A549 (cell line): ENCODE results near the gene TSHZ2. TPM values are rescaled to one million over a fixed set of nuclear protein-coding genes. Genes with fewer than 3 reads are reported as not detected.

ENCODE experiments used
- ATAC-seq, 2 experiments: fragments of 200-7000 bp in 1 of 2; fragments of >200 bp in 1 of 2; cut with Nextera tagmentation in 1 of 2; cut with Tn5 transposase in 1 of 2; 3 replicates each; pipeline versions ENCODE4 v1.8.0 to v1.9.1; 2018 to 2020; ENCODE audit warnings: mild to moderate bottlenecking in 1 of 2, moderate library complexity in 1 of 2
- CTCF ChIA-PET: fragments of 300-600 bp; sonication (Branson Sonifier 250); formaldehyde crosslinking; extraction: SDS; loops from one replicate; lab custom pipeline; 2021; ENCODE audit warnings: antibody characterized with exemption, inconsistent platforms; lab: Yijun Ruan, JAX
- POLR2A ChIA-PET: fragments of 350-600 bp; formaldehyde crosslinking; extraction: SDS; loops from one replicate; lab custom pipeline; 2021; ENCODE audit warnings: antibody characterized with exemption, inconsistent platforms; lab: Yijun Ruan, JAX
- DNase-seq, 2 experiments: peaks; one replicate each; pipeline versions ENCODE4 v3.0.0 to v3.0.0-alpha.2; 2011 to 2016; ENCODE audit warnings: low read depth in 1 of 2, low spot score in 1 of 2
- FAIRE-seq: peaks from 2 replicates; lab custom pipeline; 2011; peaks lifted over from hg19 to GRCh38; lab: Jason Lieb, UNC
- H3K27ac ChIP-seq, 2 experiments: fragments of >200 bp; sonication (Bioruptor Twin); formaldehyde crosslinking; 3 replicates each; pipeline ENCODE4 v1.5.1; 2016 to 2017
- H3K4me1 ChIP-seq: fragments of >200 bp; sonication (Bioruptor Twin); formaldehyde crosslinking; 3 replicates; pipeline ENCODE4 v1.6.1; 2016
- H3K4me2 ChIP-seq: fragments of >200 bp; sonication (Bioruptor Twin); formaldehyde crosslinking; 3 replicates; pipeline ENCODE4 v1.6.1; 2016
- H3K4me3 ChIP-seq: fragments of >200 bp; sonication (Bioruptor Twin); formaldehyde crosslinking; 3 replicates; pipeline ENCODE4 v1.5.1; 2016
- H3K9me3 ChIP-seq: fragments of >200 bp; sonication (Bioruptor Twin); formaldehyde crosslinking; 3 replicates; pipeline ENCODE4 v1.6.1; 2016
- CHD4 ChIP-seq: fragments of 200-600 bp; sonication (generic); IDR thresholded peaks from 2 replicates; pipeline ENCODE4 v1.6.1; 2016; ENCODE audit warnings: antibody characterized with exemption, mild to moderate bottlenecking, borderline replicate concordance
- EHF ChIP-seq: fragments of 250-450 bp; sonication (Bioruptor Pico); IDR thresholded peaks from 2 replicates; pipeline ENCODE4 v1.5.0; 2020; ENCODE audit warnings: mild to moderate bottlenecking
- EHMT2 ChIP-seq: fragments of 200-600 bp; sonication (generic); IDR thresholded peaks from 2 replicates; pipeline ENCODE4 v1.6.1; 2016; ENCODE audit warnings: antibody characterized with exemption, low read depth, mild to moderate bottlenecking, moderate library complexity
- EP300 ChIP-seq, 2 experiments: fragments of >200 bp; sonication (Bioruptor Twin); formaldehyde crosslinking; IDR thresholded peaks; 2 replicates in 1 of 2; 3 replicates in 1 of 2; pipeline ENCODE4 v1.6.1; 2016 to 2017
- FOSL2 ChIP-seq, 2 experiments: fragments of 450-650 bp in 1 of 2; fragments of >200 bp in 1 of 2; sonication (Bioruptor Twin) in 1 of 2; formaldehyde crosslinking; IDR thresholded peaks; 2 replicates each; pipeline versions ENCODE4 v1.5.0 to v1.6.1; 2016 to 2020; ENCODE audit warnings: mild to moderate bottlenecking in 1 of 2, moderate library complexity in 1 of 2
- GATA3 ChIP-seq: IDR thresholded peaks from 2 replicates; pipeline ENCODE4 v1.6.1; 2012; ENCODE audit warnings: borderline replicate concordance
- HDAC2 ChIP-seq: fragments of 200-600 bp; sonication (generic); IDR thresholded peaks from 2 replicates; pipeline ENCODE4 v1.6.1; 2016
- HEYL ChIP-seq: fragments of 250-450 bp; sonication (Bioruptor Pico); IDR thresholded peaks from 2 replicates; pipeline ENCODE4 v1.8.0; 2021; ENCODE audit warnings: mild to moderate bottlenecking, moderate library complexity
- JUNB ChIP-seq: fragments of >200 bp; sonication (Bioruptor Twin); formaldehyde crosslinking; IDR thresholded peaks from 2 replicates; pipeline ENCODE4 v1.6.1; 2016
- MAFK ChIP-seq: fragments of 450-650 bp; IDR thresholded peaks from 2 replicates; pipeline ENCODE4 v1.6.1; 2014; ENCODE audit not compliant: partially characterized antibody
- MYC ChIP-seq: IDR thresholded peaks from 2 replicates; pipeline ENCODE4 v1.6.1; 2012; ENCODE audit warnings: mild to moderate bottlenecking, inconsistent platforms, low read length, improper control_type of control experiment, borderline replicate concordance
- NFE2L2 ChIP-seq: fragments of 150-350 bp; conservative IDR thresholded peaks from 2 replicates; pipeline ENCODE4 v1.6.1; 2014; ENCODE audit warnings: low read length
- PHF8 ChIP-seq: fragments of 200-600 bp; sonication (generic); IDR thresholded peaks from 2 replicates; pipeline ENCODE4 v1.6.1; 2016; ENCODE audit warnings: low read depth, mild to moderate bottlenecking, antibody characterized with exemption, moderate library complexity, borderline replicate concordance
- POLR2A ChIP-seq: IDR thresholded peaks from 2 replicates; pipeline ENCODE4 v1.6.1; 2012; ENCODE audit warnings: mild to moderate bottlenecking, low read length
- RAD21 ChIP-seq, 2 experiments: fragments of >200 bp in 1 of 2; sonication (Bioruptor Twin) in 1 of 2; formaldehyde crosslinking in 1 of 2; IDR thresholded peaks in 1 of 2; conservative IDR thresholded peaks in 1 of 2; 2 replicates in 1 of 2; 3 replicates in 1 of 2; pipeline ENCODE4 v1.6.1; 2012 to 2018; ENCODE audit warnings: inconsistent platforms in 1 of 2
- SMC3 ChIP-seq: fragments of >200 bp; sonication (Bioruptor Twin); formaldehyde crosslinking; IDR thresholded peaks from 3 replicates; pipeline ENCODE4 v1.6.1; 2018; ENCODE audit warnings: inconsistent platforms
- TFCP2L1 ChIP-seq: fragments of 250-450 bp; sonication (Bioruptor Pico); IDR thresholded peaks from 2 replicates; pipeline ENCODE4 v1.5.0; 2021; ENCODE audit warnings: mild to moderate bottlenecking
- TP53 ChIP-seq: fragments of 250-450 bp; sonication (Bioruptor Pico); IDR thresholded peaks from 2 replicates; pipeline ENCODE4 v1.5.0; 2021; ENCODE audit warnings: mild to moderate bottlenecking, moderate library complexity
- ZFP36 ChIP-seq: fragments of 450-650 bp; IDR thresholded peaks from 2 replicates; pipeline ENCODE4 v1.6.1; 2014; ENCODE audit warnings: borderline replicate concordance; ENCODE audit not compliant: partially characterized antibody
- ZNF302 ChIP-seq: fragments of 250-450 bp; sonication (Bioruptor Pico); IDR thresholded peaks from 2 replicates; pipeline ENCODE4 v1.9.0; 2021; ENCODE audit warnings: inconsistent platforms, mild to moderate bottlenecking, moderate library complexity
- WGBS: methylation state at CpG from one replicate; pipeline ENCODE4 v1.1.6; 2017; ENCODE audit errors: missing lambda C conversion rate; 5-methylcytosine and 5-hydroxymethylcytosine counted together
- polyA plus RNA-seq, 4 experiments: library from polyadenylated mRNA; depleted of rRNA in 3 of 4; stranded (reverse); fragments of >200 nt; fragmentation: RNase III in 1 of 4; extraction: RNeasy Plus Mini Kit Qiagen cat#74134 plus additional on column Dnase treatment in 1 of 4; gene quantifications; 2 replicates in 3 of 4; 3 replicates in 1 of 4; pipeline ENCODE4 v1.2.3, GENCODE V29; 2011 to 2017
- TF ChIP-seq, protein P1 (sequence below): fragments of 250-450 bp; sonication (Bioruptor Pico); IDR thresholded peaks from 2 replicates; pipeline ENCODE4 v1.5.0; 2021; ENCODE audit warnings: mild to moderate bottlenecking, moderate library complexity, borderline replicate concordance
- TF ChIP-seq, protein P2 (sequence below): fragments of 450-650 bp; IDR thresholded peaks from 2 replicates; pipeline ENCODE4 v1.6.1; 2014; ENCODE audit warnings: antibody characterized with exemption
- TF ChIP-seq, protein P3 (sequence below): fragments of 250-450 bp; sonication (Bioruptor Pico); IDR thresholded peaks from 2 replicates; pipeline ENCODE4 v1.5.0; 2020; ENCODE audit warnings: low read depth, mild to moderate bottlenecking, moderate library complexity
- TF ChIP-seq, protein P4 (sequence below): fragments of 150-350 bp; IDR thresholded peaks from 2 replicates; pipeline ENCODE4 v1.6.1; 2014; ENCODE audit warnings: low read depth, mild to moderate bottlenecking, low read length
- TF ChIP-seq, protein P5 (sequence below): IDR thresholded peaks from 2 replicates; pipeline ENCODE4 v1.6.1; 2012; ENCODE audit warnings: low read depth, borderline replicate concordance
- TF ChIP-seq, protein P6 (sequence below): fragments of >200 bp; sonication (Bioruptor Twin); formaldehyde crosslinking; IDR thresholded peaks from 3 replicates; pipeline ENCODE4 v1.5.1; 2016

The TSHZ2 gene
- polyA plus RNA-seq, 2 of the 4 experiments (the other 2 are of a cell fraction): not detected

DNA sequence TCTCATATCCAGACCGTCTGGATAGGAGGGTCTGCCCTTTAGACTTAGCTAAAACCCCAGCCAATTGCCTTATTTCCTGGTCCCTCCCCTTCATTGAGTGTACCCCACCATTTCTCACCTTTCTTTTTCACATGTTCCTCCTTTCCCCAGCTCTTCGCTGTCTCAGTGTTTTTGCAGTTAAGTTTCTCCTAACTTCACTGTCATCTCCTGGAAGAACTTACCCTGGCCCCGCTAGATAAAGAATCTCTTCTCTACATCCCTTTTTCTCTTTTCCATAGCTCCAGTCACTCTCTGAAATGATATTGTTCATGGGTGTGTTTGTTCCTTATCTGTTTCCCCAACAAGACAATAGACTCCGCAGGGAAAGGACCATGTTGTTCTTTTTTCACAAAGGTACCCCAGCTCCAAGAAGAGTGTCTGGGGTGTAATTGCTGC is 208.8 kb downstream of the TSHZ2 start:
- WGBS: 30% methylated on average over 4 of the region's 4 CpGs
- CTCF ChIA-PET: interaction anchor here (1.3 kb wide), 1 partner anchor 8 kb away, joined by 3 read pairs; no protein-coding TSS in a partner anchor
- FAIRE-seq (no peak), ATAC-seq (no peak), DNase-seq (no peak)
- H3K9me3 ChIP-seq: no peaks in the 10 kb centered on the region
- no peak overlapping the region for H3K27ac ChIP-seq
- TF ChIP-seq CHD4 (no peak), TP53 (CRISPR knock-in tag) (no peak), PHF8 (no peak), HEYL (CRISPR knock-in tag) (no peak), ZFP36 (no peak), EP300 (IDR thresholded peaks at IDR 0.05) (no peak), TFCP2L1 (CRISPR knock-in tag) (no peak), HDAC2 (no peak), FOSL2 (IDR thresholded peaks at IDR 0.05) (no peak), FOSL2 (CRISPR knock-in tag; IDR thresholded peaks at IDR 0.05) (no peak), JUNB (no peak), MAFK (no peak)
- TF ChIP-seq, protein P1, sequence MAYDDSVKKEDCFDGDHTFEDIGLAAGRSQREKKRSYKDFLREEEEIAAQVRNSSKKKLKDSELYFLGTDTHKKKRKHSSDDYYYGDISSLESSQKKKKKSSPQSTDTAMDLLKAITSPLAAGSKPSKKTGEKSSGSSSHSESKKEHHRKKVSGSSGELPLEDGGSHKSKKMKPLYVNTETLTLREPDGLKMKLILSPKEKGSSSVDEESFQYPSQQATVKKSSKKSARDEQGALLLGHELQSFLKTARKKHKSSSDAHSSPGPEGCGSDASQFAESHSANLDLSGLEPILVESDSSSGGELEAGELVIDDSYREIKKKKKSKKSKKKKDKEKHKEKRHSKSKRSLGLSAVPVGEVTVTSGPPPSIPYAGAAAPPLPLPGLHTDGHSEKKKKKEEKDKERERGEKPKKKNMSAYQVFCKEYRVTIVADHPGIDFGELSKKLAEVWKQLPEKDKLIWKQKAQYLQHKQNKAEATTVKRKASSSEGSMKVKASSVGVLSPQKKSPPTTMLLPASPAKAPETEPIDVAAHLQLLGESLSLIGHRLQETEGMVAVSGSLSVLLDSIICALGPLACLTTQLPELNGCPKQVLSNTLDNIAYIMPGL (CRISPR knock-in tag): no peak
- TF ChIP-seq, protein P2, sequence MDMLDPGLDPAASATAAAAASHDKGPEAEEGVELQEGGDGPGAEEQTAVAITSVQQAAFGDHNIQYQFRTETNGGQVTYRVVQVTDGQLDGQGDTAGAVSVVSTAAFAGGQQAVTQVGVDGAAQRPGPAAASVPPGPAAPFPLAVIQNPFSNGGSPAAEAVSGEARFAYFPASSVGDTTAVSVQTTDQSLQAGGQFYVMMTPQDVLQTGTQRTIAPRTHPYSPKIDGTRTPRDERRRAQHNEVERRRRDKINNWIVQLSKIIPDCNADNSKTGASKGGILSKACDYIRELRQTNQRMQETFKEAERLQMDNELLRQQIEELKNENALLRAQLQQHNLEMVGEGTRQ: no peak
- TF ChIP-seq, protein P3, sequence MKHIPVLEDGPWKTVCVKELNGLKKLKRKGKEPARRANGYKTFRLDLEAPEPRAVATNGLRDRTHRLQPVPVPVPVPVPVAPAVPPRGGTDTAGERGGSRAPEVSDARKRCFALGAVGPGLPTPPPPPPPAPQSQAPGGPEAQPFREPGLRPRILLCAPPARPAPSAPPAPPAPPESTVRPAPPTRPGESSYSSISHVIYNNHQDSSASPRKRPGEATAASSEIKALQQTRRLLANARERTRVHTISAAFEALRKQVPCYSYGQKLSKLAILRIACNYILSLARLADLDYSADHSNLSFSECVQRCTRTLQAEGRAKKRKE: no peak
- TF ChIP-seq, protein P4, sequence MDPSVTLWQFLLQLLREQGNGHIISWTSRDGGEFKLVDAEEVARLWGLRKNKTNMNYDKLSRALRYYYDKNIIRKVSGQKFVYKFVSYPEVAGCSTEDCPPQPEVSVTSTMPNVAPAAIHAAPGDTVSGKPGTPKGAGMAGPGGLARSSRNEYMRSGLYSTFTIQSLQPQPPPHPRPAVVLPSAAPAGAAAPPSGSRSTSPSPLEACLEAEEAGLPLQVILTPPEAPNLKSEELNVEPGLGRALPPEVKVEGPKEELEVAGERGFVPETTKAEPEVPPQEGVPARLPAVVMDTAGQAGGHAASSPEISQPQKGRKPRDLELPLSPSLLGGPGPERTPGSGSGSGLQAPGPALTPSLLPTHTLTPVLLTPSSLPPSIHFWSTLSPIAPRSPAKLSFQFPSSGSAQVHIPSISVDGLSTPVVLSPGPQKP: no peak
- no peak overlapping the region for H3K4me3 ChIP-seq
- no peak overlapping the region for H3K4me2 ChIP-seq
- H3K4me1 ChIP-seq: no peaks in the 10 kb centered on the region
- POLR2A ChIA-PET: no interaction called here

DNA sequence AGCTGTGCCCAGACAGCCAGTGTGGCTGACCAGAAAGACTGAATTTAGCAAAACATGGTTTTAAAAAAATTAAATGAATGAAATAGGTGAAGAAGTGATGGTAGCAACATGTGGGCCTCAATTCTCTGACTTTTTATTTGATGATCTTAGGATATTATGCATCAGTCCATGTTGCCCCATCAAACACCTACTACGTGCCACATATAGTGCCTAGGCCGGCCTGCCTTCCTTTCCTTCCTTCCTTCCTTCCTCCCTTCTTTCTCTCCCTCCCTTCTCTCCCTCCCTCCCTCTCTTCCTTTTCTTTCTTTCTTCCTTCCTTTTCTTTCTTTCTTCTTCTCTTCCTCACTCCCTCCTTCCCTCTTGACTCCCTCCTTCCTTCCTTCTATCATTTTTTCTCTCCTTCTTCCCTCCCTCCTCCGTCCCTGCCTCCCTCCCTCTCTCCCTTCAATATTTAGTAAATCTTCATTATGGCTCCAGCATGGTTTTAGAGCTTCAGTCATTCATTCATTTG is 209.8 kb downstream of the TSHZ2 start:
- CTCF ChIA-PET: interaction anchor here (1.3 kb wide), 1 partner anchor 9 kb away, joined by 3 read pairs; no protein-coding TSS in a partner anchor
- DNase-seq (no peak), FAIRE-seq (no peak), ATAC-seq (no peak)
- H3K4me2 ChIP-seq: no peak overlapping the region
- H3K4me1 ChIP-seq: no peaks in the 10 kb centered on the region
- no peak overlapping the region for H3K27ac ChIP-seq
- WGBS: 6% methylated on average over 3 of the region's 3 CpGs
- no peak for TF ChIP-seq RAD21 (conservative IDR thresholded peaks at IDR 0.05 in 1 of 2, IDR thresholded peaks at IDR 0.05 in 1 of 2)
- TF ChIP-seq, protein P2: no peak
- TF ChIP-seq, protein P5, sequence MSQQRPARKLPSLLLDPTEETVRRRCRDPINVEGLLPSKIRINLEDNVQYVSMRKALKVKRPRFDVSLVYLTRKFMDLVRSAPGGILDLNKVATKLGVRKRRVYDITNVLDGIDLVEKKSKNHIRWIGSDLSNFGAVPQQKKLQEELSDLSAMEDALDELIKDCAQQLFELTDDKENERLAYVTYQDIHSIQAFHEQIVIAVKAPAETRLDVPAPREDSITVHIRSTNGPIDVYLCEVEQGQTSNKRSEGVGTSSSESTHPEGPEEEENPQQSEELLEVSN: no peak
- no peak for TF ChIP-seq GATA3
- TF ChIP-seq, protein P3: no peak
- no peak for TF ChIP-seq ZNF302 (CRISPR knock-in tag)
- TF ChIP-seq NFE2L2: no peak
- TF ChIP-seq SMC3: no peak
- TF ChIP-seq, protein P6, sequence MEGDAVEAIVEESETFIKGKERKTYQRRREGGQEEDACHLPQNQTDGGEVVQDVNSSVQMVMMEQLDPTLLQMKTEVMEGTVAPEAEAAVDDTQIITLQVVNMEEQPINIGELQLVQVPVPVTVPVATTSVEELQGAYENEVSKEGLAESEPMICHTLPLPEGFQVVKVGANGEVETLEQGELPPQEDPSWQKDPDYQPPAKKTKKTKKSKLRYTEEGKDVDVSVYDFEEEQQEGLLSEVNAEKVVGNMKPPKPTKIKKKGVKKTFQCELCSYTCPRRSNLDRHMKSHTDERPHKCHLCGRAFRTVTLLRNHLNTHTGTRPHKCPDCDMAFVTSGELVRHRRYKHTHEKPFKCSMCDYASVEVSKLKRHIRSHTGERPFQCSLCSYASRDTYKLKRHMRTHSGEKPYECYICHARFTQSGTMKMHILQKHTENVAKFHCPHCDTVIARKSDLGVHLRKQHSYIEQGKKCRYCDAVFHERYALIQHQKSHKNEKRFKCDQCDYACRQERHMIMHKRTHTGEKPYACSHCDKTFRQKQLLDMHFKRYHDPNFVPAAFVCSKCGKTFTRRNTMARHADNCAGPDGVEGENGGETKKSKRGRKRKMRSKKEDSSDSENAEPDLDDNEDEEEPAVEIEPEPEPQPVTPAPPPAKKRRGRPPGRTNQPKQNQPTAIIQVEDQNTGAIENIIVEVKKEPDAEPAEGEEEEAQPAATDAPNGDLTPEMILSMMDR: no peak
- no peak for TF ChIP-seq POLR2A
- TF ChIP-seq EHF (CRISPR knock-in tag): no peak
- TF ChIP-seq EHMT2: no peak
- no peak for TF ChIP-seq MYC
- TF ChIP-seq, protein P4: no peak
- POLR2A ChIA-PET: no interaction called here
- no peaks in the 10 kb centered on the region for H3K9me3 ChIP-seq
- no peak overlapping the region for H3K4me3 ChIP-seq
